Activated CD4-positive, alpha-beta T cell treated with anti-CD3 and anti-CD28 coated beads, Interleukin-2, amount 50 U/mL, for 16 hours (primary cell): Measurements from ENCODE around the gene KIRREL2.
"Not testable (repeated sequence)": the region's sequence is repeated elsewhere in the genome, so short reads cannot be mapped to it uniquely, and the experiment has no call there.

Experiments
- DNase-seq: peaks from one replicate; pipeline ENCODE4 v3.0.0-alpha.2; 2020

Gene KIRREL2

GRCh38 chr19:35870124-35870736 lies 13.5 kb downstream of the KIRREL2 start:
- peak; percentile 77 for DNase-seq

GRCh38 chr19:35870798-35871197 lies 14.1 kb downstream of the KIRREL2 start:
- no peak for DNase-seq

- no peak for DNase-seq
These were observed 14.9 kb downstream of the KIRREL2 start for GRCh38 chr19:35871611-35872010.

- DNase-seq: no peak
These were observed 15.5 kb downstream of the KIRREL2 start for GRCh38 chr19:35872180-35872579.

GRCh38 chr19:35874392-35874930 lies 17.8 kb downstream of the KIRREL2 start:
- DNase-seq: no peak

- DNase-seq: no peak
These were observed 22.4 kb downstream of the KIRREL2 start for GRCh38 chr19:35879068-35879467.

- peak; percentile 80 for DNase-seq
These were observed 23.1 kb downstream of the KIRREL2 start for GRCh38 chr19:35879770-35880317.

GRCh38 chr19:35882114-35882832 lies 25.6 kb downstream of the KIRREL2 start:
- DNase-seq: peak; percentile 68

- DNase-seq: no peak
These were observed 27.2 kb downstream of the KIRREL2 start for GRCh38 chr19:35883882-35884281.

GRCh38 chr19:35885225-35885738 lies 28.6 kb downstream of the KIRREL2 start:
- DNase-seq: no peak

- no peak for DNase-seq
These were observed 29.2 kb downstream of the KIRREL2 start for GRCh38 chr19:35885904-35886303.

GRCh38 chr19:35887197-35887596 lies 30.5 kb downstream of the KIRREL2 start:
- DNase-seq: no peak

GRCh38 chr19:35888398-35888797 lies 31.7 kb downstream of the KIRREL2 start:
- DNase-seq: no peak

- DNase-seq: no peak
These were observed 32.8 kb downstream of the KIRREL2 start for GRCh38 chr19:35889370-35890112.

- DNase-seq: no peak
These were observed 33.5 kb downstream of the KIRREL2 start for GRCh38 chr19:35890113-35890650.

- DNase-seq: not testable (repeated sequence)
These were observed 35.1 kb downstream of the KIRREL2 start for GRCh38 chr19:35891819-35892218.

GRCh38 chr19:35894342-35894741 lies 37.6 kb downstream of the KIRREL2 start:
- DNase-seq: no peak

- DNase-seq: no peak
These were observed 39.4 kb downstream of the KIRREL2 start for GRCh38 chr19:35895911-35896642.

- DNase-seq: no peak
These were observed 39.9 kb downstream of the KIRREL2 start for GRCh38 chr19:35896643-35897040.

GRCh38 chr19:35897706-35898451 lies 41.2 kb downstream of the KIRREL2 start:
- no peak for DNase-seq

GRCh38 chr19:35898499-35898809 lies 41.7 kb downstream of the KIRREL2 start:
- no peak for DNase-seq
